ENCODE results near the gene SH3D21.

Gene SH3D21

GRCh38 chr1:36329817-36330216, 23.6 kb downstream of the SH3D21 start:
- no peak for DNase-seq (ENCODE audit: low read depth in 3 of 3)

GRCh38 chr1:36330940-36331339, 24.8 kb downstream of the SH3D21 start:
- no peak for DNase-seq (ENCODE audit: low read depth in 3 of 3)

- DNase-seq (ENCODE audit: low read depth in 3 of 3), result no peak
Measured at GRCh38 chr1:36337830-36338229, 31.7 kb downstream of the SH3D21 start.

- no peak for DNase-seq (ENCODE audit: low read depth in 3 of 3)
Measured at GRCh38 chr1:36339215-36339614, 33.0 kb downstream of the SH3D21 start.

- no peak for DNase-seq (ENCODE audit: low read depth in 3 of 3)
Measured at GRCh38 chr1:36339615-36340014, 33.4 kb downstream of the SH3D21 start.

- no peak for DNase-seq (ENCODE audit: low read depth in 3 of 3)
Measured at GRCh38 chr1:36341626-36342320, 35.6 kb downstream of the SH3D21 start.

- DNase-seq (ENCODE audit: low read depth in 3 of 3), result peak in 1 of 3 experiments; percentile 50
Measured at GRCh38 chr1:36342426-36343185, 36.4 kb downstream of the SH3D21 start.

GRCh38 chr1:36343651-36344394, 37.7 kb downstream of the SH3D21 start:
- no peak for DNase-seq (ENCODE audit: low read depth in 3 of 3)

GRCh38 chr1:36344395-36344680, 38.2 kb downstream of the SH3D21 start:
- DNase-seq (ENCODE audit: low read depth in 3 of 3), result no peak

GRCh38 chr1:36345353-36345752, 39.2 kb downstream of the SH3D21 start:
- no peak for DNase-seq (ENCODE audit: low read depth in 3 of 3)

GRCh38 chr1:36346741-36347370, 40.7 kb downstream of the SH3D21 start:
- DNase-seq (ENCODE audit: low read depth in 3 of 3), result no peak

- DNase-seq (ENCODE audit: low read depth in 3 of 3), result no peak
Measured at GRCh38 chr1:36349241-36349671, 43.1 kb downstream of the SH3D21 start.

- no peak for DNase-seq (ENCODE audit: low read depth in 3 of 3)
Measured at GRCh38 chr1:36349839-36350238, 43.7 kb downstream of the SH3D21 start.

- peak in 2 of 3 experiments; percentile 29 to 36 for DNase-seq (ENCODE audit: low read depth in 3 of 3)
Measured at GRCh38 chr1:36350659-36351226, 44.6 kb downstream of the SH3D21 start.

GRCh38 chr1:36351227-36351977, 45.2 kb downstream of the SH3D21 start:
- DNase-seq (ENCODE audit: low read depth in 3 of 3), result no peak

GRCh38 chr1:36352125-36352909, 46.1 kb downstream of the SH3D21 start:
- no peak for DNase-seq (ENCODE audit: low read depth in 3 of 3)

GRCh38 chr1:36352910-36353878, 47.0 kb downstream of the SH3D21 start:
- DNase-seq (ENCODE audit: low read depth in 3 of 3), result no peak

GRCh38 chr1:36354486-36354885, 48.3 kb downstream of the SH3D21 start:
- no peak for DNase-seq (ENCODE audit: low read depth in 3 of 3)

- no peak for DNase-seq (ENCODE audit: low read depth in 3 of 3)
Measured at GRCh38 chr1:36355811-36356210, 49.6 kb downstream of the SH3D21 start.
